Ishikawa (cell line): ENCODE measurements around the gene TMEM234.

Experiments
- CEBPB ChIP-seq: IDR thresholded peaks from 2 replicates; pipeline ENCODE4 v1.6.1; 2012
- CREB1 ChIP-seq: IDR thresholded peaks from 2 replicates; pipeline ENCODE4 v1.6.1; 2012; ENCODE audit warnings: low read depth
- EGR1 ChIP-seq: IDR thresholded peaks from 2 replicates; pipeline ENCODE4 v1.6.1; 2012
- EP300 ChIP-seq: IDR thresholded peaks from 2 replicates; pipeline ENCODE4 v1.6.1; 2012; ENCODE audit warnings: borderline replicate concordance
- FOXM1 ChIP-seq: IDR thresholded peaks from 2 replicates; pipeline ENCODE4 v1.6.1; 2012; ENCODE audit warnings: low read depth, borderline replicate concordance
- MAX ChIP-seq: IDR thresholded peaks from 2 replicates; pipeline ENCODE4 v1.6.1; 2012
- NFIC ChIP-seq: IDR thresholded peaks from 2 replicates; pipeline ENCODE4 v1.6.1; 2012
- RAD21 ChIP-seq: IDR thresholded peaks from 2 replicates; pipeline ENCODE4 v1.6.1; 2012; ENCODE audit warnings: low read depth
- TAF1 ChIP-seq: IDR thresholded peaks from 2 replicates; pipeline ENCODE4 v1.6.1; 2012; ENCODE audit warnings: low read depth, mild to moderate bottlenecking
- TCF12 ChIP-seq: IDR thresholded peaks from 2 replicates; pipeline ENCODE4 v1.6.1; 2012; ENCODE audit warnings: low read depth
- TEAD4 ChIP-seq: IDR thresholded peaks from 2 replicates; pipeline ENCODE4 v1.6.1; 2012
- YY1 ChIP-seq: IDR thresholded peaks from 2 replicates; pipeline ENCODE4 v1.6.1; 2012; ENCODE audit warnings: low read depth
- ZBTB7A ChIP-seq: IDR thresholded peaks from 2 replicates; pipeline ENCODE4 v1.6.1; 2012; ENCODE audit warnings: low read depth
- TF ChIP-seq, protein P1 (sequence below): IDR thresholded peaks from 2 replicates; pipeline ENCODE4 v1.6.1; 2012; ENCODE audit warnings: low read depth, mild to moderate bottlenecking
- TF ChIP-seq, protein P2 (sequence below): IDR thresholded peaks from 2 replicates; pipeline ENCODE4 v1.6.1; 2012

TMEM234 gene

GRCh38 chr1:32170991-32171390 is 51.2 kb downstream of the TMEM234 start:
- TF ChIP-seq CEBPB, result no peak
- TF ChIP-seq EP300, result no peak
- TF ChIP-seq CREB1, result no peak
- TF ChIP-seq, protein P1, sequence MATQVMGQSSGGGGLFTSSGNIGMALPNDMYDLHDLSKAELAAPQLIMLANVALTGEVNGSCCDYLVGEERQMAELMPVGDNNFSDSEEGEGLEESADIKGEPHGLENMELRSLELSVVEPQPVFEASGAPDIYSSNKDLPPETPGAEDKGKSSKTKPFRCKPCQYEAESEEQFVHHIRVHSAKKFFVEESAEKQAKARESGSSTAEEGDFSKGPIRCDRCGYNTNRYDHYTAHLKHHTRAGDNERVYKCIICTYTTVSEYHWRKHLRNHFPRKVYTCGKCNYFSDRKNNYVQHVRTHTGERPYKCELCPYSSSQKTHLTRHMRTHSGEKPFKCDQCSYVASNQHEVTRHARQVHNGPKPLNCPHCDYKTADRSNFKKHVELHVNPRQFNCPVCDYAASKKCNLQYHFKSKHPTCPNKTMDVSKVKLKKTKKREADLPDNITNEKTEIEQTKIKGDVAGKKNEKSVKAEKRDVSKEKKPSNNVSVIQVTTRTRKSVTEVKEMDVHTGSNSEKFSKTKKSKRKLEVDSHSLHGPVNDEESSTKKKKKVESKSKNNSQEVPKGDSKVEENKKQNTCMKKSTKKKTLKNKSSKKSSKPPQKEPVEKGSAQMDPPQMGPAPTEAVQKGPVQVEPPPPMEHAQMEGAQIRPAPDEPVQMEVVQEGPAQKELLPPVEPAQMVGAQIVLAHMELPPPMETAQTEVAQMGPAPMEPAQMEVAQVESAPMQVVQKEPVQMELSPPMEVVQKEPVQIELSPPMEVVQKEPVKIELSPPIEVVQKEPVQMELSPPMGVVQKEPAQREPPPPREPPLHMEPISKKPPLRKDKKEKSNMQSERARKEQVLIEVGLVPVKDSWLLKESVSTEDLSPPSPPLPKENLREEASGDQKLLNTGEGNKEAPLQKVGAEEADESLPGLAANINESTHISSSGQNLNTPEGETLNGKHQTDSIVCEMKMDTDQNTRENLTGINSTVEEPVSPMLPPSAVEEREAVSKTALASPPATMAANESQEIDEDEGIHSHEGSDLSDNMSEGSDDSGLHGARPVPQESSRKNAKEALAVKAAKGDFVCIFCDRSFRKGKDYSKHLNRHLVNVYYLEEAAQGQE, result no peak
- no peak for TF ChIP-seq NFIC
- no peak for TF ChIP-seq FOXM1
- TF ChIP-seq MAX, result no peak
- TF ChIP-seq TCF12, result no peak
- no peak for TF ChIP-seq TAF1
- no peak for TF ChIP-seq YY1
- TF ChIP-seq ZBTB7A, result no peak
- TF ChIP-seq RAD21, result no peak
- TF ChIP-seq TEAD4, result no peak
- no peak for TF ChIP-seq EGR1
- TF ChIP-seq, protein P2, sequence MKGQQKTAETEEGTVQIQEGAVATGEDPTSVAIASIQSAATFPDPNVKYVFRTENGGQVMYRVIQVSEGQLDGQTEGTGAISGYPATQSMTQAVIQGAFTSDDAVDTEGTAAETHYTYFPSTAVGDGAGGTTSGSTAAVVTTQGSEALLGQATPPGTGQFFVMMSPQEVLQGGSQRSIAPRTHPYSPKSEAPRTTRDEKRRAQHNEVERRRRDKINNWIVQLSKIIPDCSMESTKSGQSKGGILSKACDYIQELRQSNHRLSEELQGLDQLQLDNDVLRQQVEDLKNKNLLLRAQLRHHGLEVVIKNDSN, result no peak
